ENCODE results near the gene IGF2BP3. TPM values are rescaled to one million over a fixed set of nuclear protein-coding genes. Genes with fewer than 3 reads are reported as not detected.

Gene IGF2BP3
- total and polyA plus RNA-seq, 5 donors from 2014 or later = 1.7 TPM; not detected in 4

DNA sequence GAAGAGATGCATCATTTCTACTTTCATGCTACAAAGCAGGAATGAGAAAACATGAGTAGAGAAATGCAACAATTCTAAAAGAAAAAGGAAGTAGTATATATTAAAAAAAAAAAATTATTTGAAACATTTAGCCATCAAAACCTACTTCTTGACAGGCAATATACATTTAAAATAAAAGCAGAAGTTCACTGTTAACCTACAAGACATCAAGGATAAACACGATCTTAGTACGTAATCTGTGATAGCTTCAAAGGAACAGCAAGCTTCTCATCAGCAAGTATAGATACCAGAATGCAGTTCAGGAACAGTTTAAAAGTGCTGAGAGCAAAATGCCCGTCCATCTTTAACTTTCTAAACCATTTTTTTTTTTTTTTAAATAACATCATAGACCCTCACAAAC, 134.2 kb downstream of the IGF2BP3 start:
- peaks cover 0 to 3% (median 0%) of the 10 kb centered on the region in 7 donors for H3K9me3 Mint-ChIP-seq
- H3K4me1 ChIP-seq (ENCODE audit: control insufficient read depth, insufficient read depth, low read length, poor library complexity, severe bottlenecking) = no peaks in the 10 kb centered on the region
- no peaks in the 10 kb centered on the region for H3K36me3 Mint-ChIP-seq
- H3K9me3 ChIP-seq (ENCODE audit: control insufficient read depth in 2 of 2, low read length in 2 of 2) = peaks cover 0 to 3% of the 10 kb centered on the region in 2 experiments
- no peaks in the 10 kb centered on the region for H3K36me3 ChIP-seq (ENCODE audit: control insufficient read depth, insufficient read depth, low read length)
- H3K4me3 ChIP-seq (ENCODE audit: low read depth, low read length) = no peak overlapping the region
- no peak overlapping the region for H3K4me3 Mint-ChIP-seq
- no peak overlapping the region for H3K27ac Mint-ChIP-seq
- H3K4me1 Mint-ChIP-seq = no peaks in the 10 kb centered on the region
- H3K27me3 Mint-ChIP-seq = peaks cover 16% of the 10 kb centered on the region
- DNase-seq (no peak), ATAC-seq (ENCODE audit: low read depth in 2 of 2) (no peak)
- peaks cover 16% of the 10 kb centered on the region for H3K27me3 ChIP-seq (ENCODE audit: control insufficient read depth, insufficient read depth, low read length)
- no peak overlapping the region for H3K27ac ChIP-seq (ENCODE audit: insufficient read depth, low read length, poor library complexity, severe bottlenecking)

DNA sequence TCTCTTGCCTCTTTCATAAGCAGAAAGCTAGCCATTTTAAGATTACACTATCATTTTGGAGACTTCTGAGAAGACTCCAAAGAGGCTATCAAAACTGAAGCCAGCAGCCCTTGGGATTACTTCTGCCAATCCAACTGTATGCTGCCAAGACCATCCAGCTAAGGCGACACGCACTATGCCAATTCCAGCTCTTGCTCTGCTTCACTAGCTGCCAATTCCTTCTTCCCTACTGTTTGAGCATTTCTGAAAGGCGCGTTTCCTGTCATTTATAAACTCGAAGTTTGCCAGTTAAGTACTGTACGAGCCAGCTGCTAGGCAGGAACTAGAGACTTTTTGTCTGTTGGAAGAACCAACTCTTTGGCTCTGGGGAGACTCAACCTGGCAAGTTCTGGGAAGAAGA, 134.7 kb downstream of the IGF2BP3 start:
- no peak overlapping the region for H3K4me3 Mint-ChIP-seq
- H3K9me3 Mint-ChIP-seq = peaks cover 0 to 3% (median 0%) of the 10 kb centered on the region in 7 donors
- H3K27me3 Mint-ChIP-seq = peaks cover 16% of the 10 kb centered on the region
- H3K36me3 ChIP-seq (ENCODE audit: control insufficient read depth, insufficient read depth, low read length) = no peaks in the 10 kb centered on the region
- H3K4me1 ChIP-seq (ENCODE audit: control insufficient read depth, insufficient read depth, low read length, poor library complexity, severe bottlenecking) = no peaks in the 10 kb centered on the region
- no peak for ATAC-seq (ENCODE audit: low read depth in 2 of 2)
- peaks cover 0 to 3% of the 10 kb centered on the region in 2 experiments for H3K9me3 ChIP-seq (ENCODE audit: control insufficient read depth in 2 of 2, low read length in 2 of 2)
- H3K4me1 Mint-ChIP-seq = no peaks in the 10 kb centered on the region
- H3K27ac ChIP-seq (ENCODE audit: insufficient read depth, low read length, poor library complexity, severe bottlenecking) = no peak overlapping the region
- no peak overlapping the region for H3K27ac Mint-ChIP-seq
- peaks cover 16% of the 10 kb centered on the region for H3K27me3 ChIP-seq (ENCODE audit: control insufficient read depth, insufficient read depth, low read length)
- no peak overlapping the region for H3K4me3 ChIP-seq (ENCODE audit: low read depth, low read length)
- DNase-seq = no peak
- H3K36me3 Mint-ChIP-seq = no peaks in the 10 kb centered on the region

DNA sequence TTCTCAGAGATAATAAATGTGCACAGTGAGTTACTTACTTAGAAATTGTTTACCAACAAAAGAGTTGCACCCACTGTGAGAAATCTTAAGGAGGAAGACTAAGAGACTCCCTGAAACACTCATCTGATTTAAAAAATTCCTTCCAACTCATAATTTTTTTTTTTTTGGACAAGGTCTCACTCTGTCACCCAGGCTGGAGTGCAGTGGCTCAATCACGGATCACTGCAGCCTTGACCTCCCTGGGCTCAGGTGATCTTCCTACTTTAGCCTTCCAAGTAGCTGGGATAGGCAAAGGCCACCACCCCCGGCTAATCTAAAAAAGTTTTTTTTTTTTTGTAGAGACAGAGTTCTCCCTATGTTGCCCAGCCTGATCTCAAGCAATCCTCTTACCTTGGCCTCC, 135.2 kb downstream of the IGF2BP3 start:
- peaks cover 0 to 3% of the 10 kb centered on the region in 2 experiments for H3K9me3 ChIP-seq (ENCODE audit: control insufficient read depth in 2 of 2, low read length in 2 of 2)
- peaks cover 0 to 3% (median 0%) of the 10 kb centered on the region in 7 donors for H3K9me3 Mint-ChIP-seq
- DNase-seq (no peak), ATAC-seq (ENCODE audit: low read depth in 2 of 2) (no peak)
- H3K36me3 Mint-ChIP-seq = no peaks in the 10 kb centered on the region
- H3K27ac ChIP-seq (ENCODE audit: insufficient read depth, low read length, poor library complexity, severe bottlenecking) = no peak overlapping the region
- peaks cover 14% of the 10 kb centered on the region for H3K27me3 Mint-ChIP-seq
- H3K4me3 ChIP-seq (ENCODE audit: low read depth, low read length) = no peak overlapping the region
- no peaks in the 10 kb centered on the region for H3K4me1 ChIP-seq (ENCODE audit: control insufficient read depth, insufficient read depth, low read length, poor library complexity, severe bottlenecking)
- H3K4me3 Mint-ChIP-seq = no peak overlapping the region
- H3K4me1 Mint-ChIP-seq = no peaks in the 10 kb centered on the region
- no peaks in the 10 kb centered on the region for H3K36me3 ChIP-seq (ENCODE audit: control insufficient read depth, insufficient read depth, low read length)
- H3K27me3 ChIP-seq (ENCODE audit: control insufficient read depth, insufficient read depth, low read length) = peaks cover 16% of the 10 kb centered on the region
- H3K27ac Mint-ChIP-seq = no peak overlapping the region

DNA sequence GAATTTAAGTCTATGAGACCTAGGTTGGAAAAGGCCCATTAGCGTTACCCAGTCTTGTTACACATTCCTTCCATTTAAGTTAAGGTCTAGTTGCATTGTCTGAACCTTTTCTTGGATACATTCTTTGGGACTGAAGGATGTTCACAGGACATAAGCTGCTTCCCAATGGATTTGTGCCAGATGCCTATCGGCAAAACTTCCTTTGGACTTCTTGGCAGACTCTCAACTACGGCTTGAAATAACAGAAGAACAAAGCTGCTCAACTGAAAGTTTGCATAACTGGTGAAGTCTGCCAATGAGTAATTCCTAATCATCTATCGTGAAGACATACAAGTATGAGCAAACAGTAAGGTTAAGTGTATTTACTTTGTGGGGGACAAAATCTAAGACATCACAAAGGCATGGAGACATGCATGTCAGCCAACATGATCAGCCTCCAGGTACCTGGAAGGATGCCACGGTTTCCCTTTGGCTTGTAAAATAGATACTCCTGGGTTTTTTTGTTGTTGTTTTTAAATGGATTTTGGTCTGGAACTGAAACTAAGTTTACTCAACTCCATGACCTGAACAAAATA, 135.7 kb downstream of the IGF2BP3 start:
- Mint-ChIP-seq H3K36me3 (no peaks in the 10 kb centered on the region), H3K27me3 (peaks cover 10% of the 10 kb centered on the region), H3K4me1 (no peaks in the 10 kb centered on the region), H3K27ac (no peak overlapping the region), H3K9me3 (peaks cover 0 to 3% (median 0%) of the 10 kb centered on the region in 7 donors), H3K4me3 (no peak overlapping the region)
- Histone ChIP-seq H3K9me3 (ENCODE audit: control insufficient read depth in 2 of 2, low read length in 2 of 2) (peaks cover 0 to 3% of the 10 kb centered on the region in 2 experiments), H3K27me3 (ENCODE audit: control insufficient read depth, insufficient read depth, low read length) (peaks cover 16% of the 10 kb centered on the region), H3K4me3 (ENCODE audit: low read depth, low read length) (no peak overlapping the region), H3K4me1 (ENCODE audit: control insufficient read depth, insufficient read depth, low read length, poor library complexity, severe bottlenecking) (no peaks in the 10 kb centered on the region), H3K27ac (ENCODE audit: insufficient read depth, low read length, poor library complexity, severe bottlenecking) (no peak overlapping the region), H3K36me3 (ENCODE audit: control insufficient read depth, insufficient read depth, low read length) (no peaks in the 10 kb centered on the region)
- ATAC-seq (ENCODE audit: low read depth in 2 of 2) (no peak), DNase-seq (no peak)

DNA sequence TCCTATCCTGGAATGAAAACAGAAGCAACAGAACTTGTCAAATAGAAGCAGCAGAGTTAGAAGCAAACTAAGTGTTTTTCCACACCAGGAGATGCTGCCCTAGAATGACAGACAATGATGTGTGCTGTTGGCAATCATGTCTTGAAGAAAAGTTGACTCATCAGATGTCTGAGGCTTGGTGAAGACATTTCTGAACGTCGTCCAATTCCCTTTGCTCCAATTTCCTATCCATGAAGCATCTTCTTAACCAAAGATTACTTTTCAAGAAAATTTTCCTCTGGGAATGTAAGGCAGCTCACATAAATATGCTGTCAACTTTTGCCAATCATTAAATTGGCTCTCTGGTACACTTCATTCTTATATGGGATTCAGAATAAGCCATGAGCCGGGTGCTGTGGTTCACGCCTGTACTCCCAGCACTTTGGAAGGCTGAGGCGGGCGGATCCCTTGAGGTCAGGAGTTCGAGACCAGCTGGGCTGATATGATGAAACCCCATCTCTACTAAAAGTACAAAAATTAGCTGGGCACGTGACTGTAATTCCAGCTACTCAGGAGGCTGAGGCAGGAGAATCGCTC, 136.5 kb downstream of the IGF2BP3 start:
- Histone ChIP-seq H3K9me3 (ENCODE audit: control insufficient read depth in 2 of 2, low read length in 2 of 2) (peaks cover 0 to 3% of the 10 kb centered on the region in 2 experiments), H3K36me3 (ENCODE audit: control insufficient read depth, insufficient read depth, low read length) (no peaks in the 10 kb centered on the region), H3K27me3 (ENCODE audit: control insufficient read depth, insufficient read depth, low read length) (peaks cover 12% of the 10 kb centered on the region), H3K4me1 (ENCODE audit: control insufficient read depth, insufficient read depth, low read length, poor library complexity, severe bottlenecking) (no peaks in the 10 kb centered on the region), H3K27ac (ENCODE audit: insufficient read depth, low read length, poor library complexity, severe bottlenecking) (no peak overlapping the region), H3K4me3 (ENCODE audit: low read depth, low read length) (no peak overlapping the region)
- Mint-ChIP-seq H3K9me3 (peaks cover 0 to 3% (median 0%) of the 10 kb centered on the region in 7 donors), H3K4me3 (no peak overlapping the region), H3K27ac (no peak overlapping the region), H3K4me1 (no peaks in the 10 kb centered on the region), H3K27me3 (peaks cover 7% of the 10 kb centered on the region), H3K36me3 (no peaks in the 10 kb centered on the region)
- no peak for ATAC-seq (ENCODE audit: low read depth in 2 of 2)
- DNase-seq = no peak

DNA sequence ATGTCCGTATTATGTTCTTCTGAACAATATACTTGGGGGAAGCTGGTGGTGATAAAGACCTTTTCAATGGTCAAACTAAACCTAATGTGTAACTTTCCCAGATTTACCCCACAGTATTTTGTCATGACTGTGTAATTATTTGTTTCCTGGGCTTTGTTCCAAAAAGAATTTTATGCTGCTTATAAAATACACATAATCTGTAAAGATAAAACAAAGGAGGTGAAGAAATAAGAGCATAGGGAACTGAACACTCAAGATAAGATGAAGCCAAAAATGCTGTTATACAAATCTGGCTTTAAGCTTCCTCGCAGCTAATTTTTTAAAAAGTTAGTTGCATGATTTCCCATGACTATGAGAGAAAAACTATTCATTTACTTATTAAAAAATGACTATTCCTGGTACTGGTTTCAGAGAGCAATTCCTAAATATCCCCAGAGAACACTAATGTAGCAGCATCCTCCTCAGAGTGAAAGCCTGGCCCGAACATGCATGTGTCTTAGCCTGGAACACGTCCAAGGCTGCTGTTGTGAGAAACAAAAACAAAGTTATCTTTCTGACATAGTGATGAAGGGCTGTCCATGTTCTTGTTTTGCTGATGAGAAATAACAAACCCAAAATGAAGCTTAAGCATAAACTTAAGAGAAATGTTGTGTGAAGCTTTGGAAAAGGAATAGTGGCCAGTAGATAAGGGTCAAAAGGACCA, 137.2 kb downstream of the IGF2BP3 start:
- H3K9me3 Mint-ChIP-seq = peaks cover 0 to 3% (median 0%) of the 10 kb centered on the region in 7 donors
- peaks cover 9% of the 10 kb centered on the region for H3K27me3 ChIP-seq (ENCODE audit: control insufficient read depth, insufficient read depth, low read length)
- H3K27ac Mint-ChIP-seq = no peak overlapping the region
- H3K36me3 Mint-ChIP-seq = no peaks in the 10 kb centered on the region
- H3K4me1 ChIP-seq (ENCODE audit: control insufficient read depth, insufficient read depth, low read length, poor library complexity, severe bottlenecking) = no peaks in the 10 kb centered on the region
- no peak overlapping the region for H3K4me3 Mint-ChIP-seq
- DNase-seq = no peak
- H3K27ac ChIP-seq (ENCODE audit: insufficient read depth, low read length, poor library complexity, severe bottlenecking) = no peak overlapping the region
- H3K36me3 ChIP-seq (ENCODE audit: control insufficient read depth, insufficient read depth, low read length) = no peaks in the 10 kb centered on the region
- peaks cover 6% of the 10 kb centered on the region for H3K27me3 Mint-ChIP-seq
- peaks cover 0 to 3% of the 10 kb centered on the region in 2 experiments for H3K9me3 ChIP-seq (ENCODE audit: control insufficient read depth in 2 of 2, low read length in 2 of 2)
- no peak for ATAC-seq (ENCODE audit: low read depth in 2 of 2)
- no peaks in the 10 kb centered on the region for H3K4me1 Mint-ChIP-seq
- H3K4me3 ChIP-seq (ENCODE audit: low read depth, low read length) = no peak overlapping the region

DNA sequence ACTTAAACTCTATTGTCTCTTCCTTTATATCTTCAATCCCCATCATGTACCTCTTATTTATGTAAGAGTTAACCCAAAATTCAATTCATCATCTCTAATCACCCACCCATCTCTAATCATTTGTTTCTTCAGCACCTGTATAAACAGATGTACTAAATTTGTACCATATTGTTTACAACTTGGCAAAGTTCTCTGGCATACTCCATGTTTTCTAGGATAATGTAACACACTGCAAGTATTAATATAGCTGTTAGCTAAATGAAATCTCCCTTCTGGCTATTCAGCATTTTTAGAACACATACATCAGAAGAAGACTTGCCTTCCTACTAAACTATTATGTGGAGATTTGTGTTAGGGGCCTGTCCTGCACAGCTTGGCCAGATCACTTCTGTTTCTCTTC, 138.1 kb downstream of the IGF2BP3 start:
- peaks cover 2% of the 10 kb centered on the region for H3K27me3 ChIP-seq (ENCODE audit: control insufficient read depth, insufficient read depth, low read length)
- no peaks in the 10 kb centered on the region for H3K9me3 ChIP-seq (ENCODE audit: control insufficient read depth in 2 of 2, low read length in 2 of 2)
- no peaks in the 10 kb centered on the region for H3K4me1 ChIP-seq (ENCODE audit: control insufficient read depth, insufficient read depth, low read length, poor library complexity, severe bottlenecking)
- no peaks in the 10 kb centered on the region for H3K36me3 Mint-ChIP-seq
- H3K9me3 Mint-ChIP-seq = peaks cover 0 to 2% (median 0%) of the 10 kb centered on the region in 7 donors
- no peak overlapping the region for H3K27ac Mint-ChIP-seq
- ATAC-seq (ENCODE audit: low read depth in 2 of 2) (no peak), DNase-seq (no peak)
- no peaks in the 10 kb centered on the region for H3K36me3 ChIP-seq (ENCODE audit: control insufficient read depth, insufficient read depth, low read length)
- no peaks in the 10 kb centered on the region for H3K4me1 Mint-ChIP-seq
- no peak overlapping the region for H3K4me3 Mint-ChIP-seq
- H3K27me3 Mint-ChIP-seq = peaks cover 6% of the 10 kb centered on the region
- H3K27ac ChIP-seq (ENCODE audit: insufficient read depth, low read length, poor library complexity, severe bottlenecking) = no peak overlapping the region
- H3K4me3 ChIP-seq (ENCODE audit: low read depth, low read length) = no peak overlapping the region
